SK-N-SH (cell line): ENCODE data around the gene NEK10. TPM values are rescaled to one million over a fixed set of nuclear protein-coding genes. Genes with fewer than 3 reads are reported as not detected.

ENCODE experiments used
- CTCF ChIA-PET: fragments of 300-600, 350-600 bp; formaldehyde crosslinking; extraction: SDS; loops from one replicate; lab custom pipeline; 2021; lab: Yijun Ruan, JAX
- POLR2A ChIA-PET: fragments of 350-600 bp; sonication (Branson Sonifier 250); formaldehyde crosslinking; extraction: SDS; loops from one replicate; lab custom pipeline; 2020; ENCODE audit warnings: antibody characterized with exemption, inconsistent platforms; lab: Yijun Ruan, JAX
- DNase-seq: peaks from one replicate; pipeline ENCODE4 v3.0.0; 2012
- H2AFZ ChIP-seq: fragments of 200-600 bp; sonication (generic); 2 replicates; pipeline ENCODE4 v1.8.1; 2016; ENCODE audit warnings: antibody characterized with exemption, mild to moderate bottlenecking, low read depth
- H3F3A ChIP-seq: fragments of 200-600 bp; sonication (generic); replicated peaks from 2 replicates; pipeline ENCODE3; 2016; ENCODE audit warnings: antibody characterized with exemption, mild to moderate bottlenecking; ENCODE audit not compliant: insufficient read depth
- H3K27ac ChIP-seq, 2 experiments: fragments of 200-500 bp in 1 of 2; fragments of 200-600 bp in 1 of 2; sonication (Bioruptor generic) in 1 of 2; sonication (generic), shearing (Covaris generic) in 1 of 2; 2 replicates each; pipeline versions ENCODE4 v1.5.1 to v1.6.1; 2014 to 2016; ENCODE audit warnings: low read depth in 2 of 2, inconsistent platforms in 1 of 2, low read length in 1 of 2, mild to moderate bottlenecking in 1 of 2, mixed read lengths in 1 of 2
- H3K27me3 ChIP-seq: fragments of 200-600 bp; sonication (generic), shearing (Covaris generic); 2 replicates; pipeline ENCODE4 v1.6.1; 2016; ENCODE audit warnings: mixed run types; ENCODE audit not compliant: insufficient read depth
- H3K36me3 ChIP-seq, 2 experiments: fragments of 200-500 bp in 1 of 2; fragments of 200-600 bp in 1 of 2; sonication (Bioruptor generic) in 1 of 2; sonication (generic) in 1 of 2; replicated peaks in 1 of 2; 2 replicates each; pipeline versions ENCODE3 to v1.5.1; 2014 to 2016; ENCODE audit warnings: low read length in 1 of 2, mild to moderate bottlenecking in 1 of 2; ENCODE audit not compliant: insufficient read depth in 2 of 2, control insufficient read depth in 1 of 2
- H3K4me1 ChIP-seq, 2 experiments: fragments of 200-500 bp in 1 of 2; fragments of 200-600 bp in 1 of 2; sonication (Bioruptor generic) in 1 of 2; sonication (generic), shearing (Covaris generic) in 1 of 2; 2 replicates each; pipeline versions ENCODE4 v1.5.1 to v1.6.1; 2014 to 2016; ENCODE audit warnings: low read depth in 1 of 2, low read length in 1 of 2, mixed run types in 1 of 2; ENCODE audit not compliant: insufficient read depth in 2 of 2, control insufficient read depth in 1 of 2
- H3K4me2 ChIP-seq: fragments of 200-600 bp; sonication (generic), shearing (Covaris generic); 2 replicates; pipeline ENCODE4 v1.6.1; 2017; ENCODE audit warnings: mixed run types
- H3K4me3 ChIP-seq, 2 experiments: fragments of 200-500 bp in 1 of 2; fragments of 200-600 bp in 1 of 2; sonication (Bioruptor generic) in 1 of 2; sonication (generic), shearing (Covaris generic) in 1 of 2; 2 replicates each; pipeline versions ENCODE4 v1.5.1 to v1.8.1; 2014 to 2016; ENCODE audit warnings: low read depth in 2 of 2, inconsistent platforms in 1 of 2, low read length in 1 of 2, mild to moderate bottlenecking in 1 of 2, mixed read lengths in 1 of 2, moderate library complexity in 1 of 2
- H3K79me2 ChIP-seq: fragments of 200-600 bp; sonication (generic); 2 replicates; pipeline ENCODE4 v1.8.1; 2017; ENCODE audit warnings: mild to moderate bottlenecking; ENCODE audit not compliant: insufficient read depth
- H3K9ac ChIP-seq: fragments of 200-600 bp; sonication (generic); 2 replicates; pipeline ENCODE4 v1.6.1; 2017; ENCODE audit warnings: mixed run types
- H3K9me2 ChIP-seq: fragments of 200-600 bp; sonication (generic); 2 replicates; pipeline ENCODE4 v1.6.1; 2017; ENCODE audit warnings: mixed run types
- H3K9me3 ChIP-seq: fragments of 200-600 bp; sonication (generic); 2 replicates; pipeline ENCODE4 v1.6.1; 2017; ENCODE audit warnings: mixed run types, mild to moderate bottlenecking, moderate library complexity
- H4K20me1 ChIP-seq: fragments of 200-600 bp; sonication (generic); 2 replicates; pipeline ENCODE4 v1.6.1; 2017; ENCODE audit warnings: mild to moderate bottlenecking, mixed run types; ENCODE audit not compliant: insufficient read depth
- ELF1 ChIP-seq: IDR thresholded peaks from 2 replicates; pipeline ENCODE4 v1.4.0; 2012
- EP300 ChIP-seq, 2 experiments: IDR thresholded peaks; 2 replicates each; pipeline versions ENCODE4 v1.4.0 to v1.6.1; 2012; ENCODE audit warnings: borderline replicate concordance in 1 of 2, low read depth in 1 of 2, low read length in 1 of 2
- FOSL2 ChIP-seq: IDR thresholded peaks from 2 replicates; pipeline ENCODE4 v1.4.0; 2012; ENCODE audit warnings: low read depth, mild to moderate bottlenecking, moderate library complexity, borderline replicate concordance
- FOXJ3 ChIP-seq: sonication (generic); formaldehyde crosslinking; IDR thresholded peaks from 2 replicates; pipeline ENCODE4 v1.5.1; 2020; ENCODE audit warnings: mild to moderate bottlenecking, missing genetic modification reagents
- JUND ChIP-seq: IDR thresholded peaks from 2 replicates; pipeline ENCODE4 v1.4.0; 2012
- NFIC ChIP-seq: IDR thresholded peaks from 2 replicates; pipeline ENCODE4 v1.4.0; 2012; ENCODE audit warnings: borderline replicate concordance
- RAD21 ChIP-seq: IDR thresholded peaks from 2 replicates; pipeline ENCODE4 v1.6.1; 2012; ENCODE audit warnings: mild to moderate bottlenecking, low read length
- RCOR1 ChIP-seq: fragments of 150-350 bp; IDR thresholded peaks from 2 replicates; pipeline ENCODE4 v1.6.1; 2017; ENCODE audit warnings: antibody characterized with exemption, low read length
- RFX5 ChIP-seq: IDR thresholded peaks from 2 replicates; pipeline ENCODE4 v1.6.1; 2012; ENCODE audit warnings: mild to moderate bottlenecking, improper control_type of control experiment, low read length
- RXRA ChIP-seq: IDR thresholded peaks from 2 replicates; pipeline ENCODE4 v1.4.0; 2012; ENCODE audit warnings: low read depth, mild to moderate bottlenecking, borderline replicate concordance
- SIN3A ChIP-seq: IDR thresholded peaks from 2 replicates; pipeline ENCODE4 v1.6.1; 2012; ENCODE audit warnings: low read depth, mild to moderate bottlenecking, low read length, moderate library complexity, borderline replicate concordance
- TCF12 ChIP-seq: IDR thresholded peaks from 2 replicates; pipeline ENCODE4 v1.4.0; 2012
- YY1 ChIP-seq: IDR thresholded peaks from 2 replicates; pipeline ENCODE4 v1.4.0; 2012; ENCODE audit warnings: low read depth, mild to moderate bottlenecking
- WGBS: methylation state at CpG from one replicate; pipeline ENCODE4 v1.1.6; 2017; ENCODE audit warnings: low lambda C conversion rate; 5-methylcytosine and 5-hydroxymethylcytosine counted together
- polyA plus RNA-seq, 3 experiments: library from polyadenylated mRNA; depleted of rRNA; stranded (reverse); fragments of >200 nt; gene quantifications; 2 replicates each; pipeline ENCODE4 v1.2.3, GENCODE V29; 2012
- TF ChIP-seq, protein P1 (sequence below): IDR thresholded peaks from 2 replicates; pipeline ENCODE4; 2012
- TF ChIP-seq, protein P2 (sequence below): fragments of 200-600 bp; sonication (generic); IDR thresholded peaks from 2 replicates; pipeline ENCODE4 v1.6.1; 2017; ENCODE audit warnings: antibody characterized with exemption, mild to moderate bottlenecking, moderate library complexity
- TF ChIP-seq, protein P3 (sequence below): IDR thresholded peaks from 2 replicates; pipeline ENCODE4 v1.4.0; 2012; ENCODE audit warnings: low read depth
- TF ChIP-seq, protein P4 (sequence below): fragments of 150-350 bp; IDR thresholded peaks from 2 replicates; pipeline ENCODE4 v1.6.1; 2017; ENCODE audit warnings: antibody characterized with exemption, low read length, low read depth, borderline replicate concordance
- TF ChIP-seq, protein P5 (sequence below): IDR thresholded peaks from 2 replicates; pipeline ENCODE4 v1.4.0; 2012; ENCODE audit warnings: low read depth, borderline replicate concordance

NEK10 gene
- polyA plus RNA-seq, 1 of the 3 experiments (the other 2 are of a cell fraction): 1.0 TPM

DNA sequence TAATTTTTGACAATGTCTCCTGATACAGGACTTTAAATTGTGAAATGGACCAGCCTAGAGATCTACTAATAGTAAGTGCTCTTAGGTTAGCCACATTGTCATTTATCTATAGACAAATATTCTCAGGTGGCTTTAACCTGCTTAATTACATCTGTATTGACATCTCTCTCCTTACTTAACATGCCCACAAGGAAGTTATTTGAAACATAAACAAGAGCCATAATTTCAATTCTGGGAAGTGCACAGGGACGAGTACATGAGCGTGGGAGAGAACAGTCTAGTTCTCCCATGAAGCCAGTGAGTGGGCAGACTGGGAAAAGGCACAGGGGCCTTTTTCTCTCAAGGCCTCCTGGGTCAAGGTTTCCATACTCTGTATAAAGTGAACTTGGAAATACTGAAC is 54.2 kb downstream of the NEK10 start:
- CTCF ChIA-PET: interaction anchor here (1.9 to 3.8 kb wide), 2 partner anchors 366 to 397 kb away, joined by 8 to 12 read pairs; no protein-coding TSS in a partner anchor
- Histone ChIP-seq H3K9me2 (no peaks in the 10 kb centered on the region), H3K36me3 (no peaks in the 10 kb centered on the region), H3K4me1 (peaks cover 0 to 5% of the 10 kb centered on the region in 2 experiments; a peak in 1 of 4 replicates), H3K9ac (no peak overlapping the region), H3F3A (peaks cover 23% of the 10 kb centered on the region), H3K27me3 (no peaks in the 10 kb centered on the region), H3K4me2 (no peak overlapping the region), H3K4me3 (no peak overlapping the region), H4K20me1 (no peaks in the 10 kb centered on the region), H2AFZ (no peak overlapping the region), H3K9me3 (no peaks in the 10 kb centered on the region), H3K27ac (no peak overlapping the region), H3K79me2 (no peaks in the 10 kb centered on the region)
- TF ChIP-seq, protein P1, sequence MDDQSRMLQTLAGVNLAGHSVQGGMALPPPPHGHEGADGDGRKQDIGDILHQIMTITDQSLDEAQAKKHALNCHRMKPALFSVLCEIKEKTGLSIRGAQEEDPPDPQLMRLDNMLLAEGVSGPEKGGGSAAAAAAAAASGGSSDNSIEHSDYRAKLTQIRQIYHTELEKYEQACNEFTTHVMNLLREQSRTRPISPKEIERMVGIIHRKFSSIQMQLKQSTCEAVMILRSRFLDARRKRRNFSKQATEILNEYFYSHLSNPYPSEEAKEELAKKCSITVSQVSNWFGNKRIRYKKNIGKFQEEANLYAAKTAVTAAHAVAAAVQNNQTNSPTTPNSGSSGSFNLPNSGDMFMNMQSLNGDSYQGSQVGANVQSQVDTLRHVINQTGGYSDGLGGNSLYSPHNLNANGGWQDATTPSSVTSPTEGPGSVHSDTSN: no peak
- TF ChIP-seq, protein P2, sequence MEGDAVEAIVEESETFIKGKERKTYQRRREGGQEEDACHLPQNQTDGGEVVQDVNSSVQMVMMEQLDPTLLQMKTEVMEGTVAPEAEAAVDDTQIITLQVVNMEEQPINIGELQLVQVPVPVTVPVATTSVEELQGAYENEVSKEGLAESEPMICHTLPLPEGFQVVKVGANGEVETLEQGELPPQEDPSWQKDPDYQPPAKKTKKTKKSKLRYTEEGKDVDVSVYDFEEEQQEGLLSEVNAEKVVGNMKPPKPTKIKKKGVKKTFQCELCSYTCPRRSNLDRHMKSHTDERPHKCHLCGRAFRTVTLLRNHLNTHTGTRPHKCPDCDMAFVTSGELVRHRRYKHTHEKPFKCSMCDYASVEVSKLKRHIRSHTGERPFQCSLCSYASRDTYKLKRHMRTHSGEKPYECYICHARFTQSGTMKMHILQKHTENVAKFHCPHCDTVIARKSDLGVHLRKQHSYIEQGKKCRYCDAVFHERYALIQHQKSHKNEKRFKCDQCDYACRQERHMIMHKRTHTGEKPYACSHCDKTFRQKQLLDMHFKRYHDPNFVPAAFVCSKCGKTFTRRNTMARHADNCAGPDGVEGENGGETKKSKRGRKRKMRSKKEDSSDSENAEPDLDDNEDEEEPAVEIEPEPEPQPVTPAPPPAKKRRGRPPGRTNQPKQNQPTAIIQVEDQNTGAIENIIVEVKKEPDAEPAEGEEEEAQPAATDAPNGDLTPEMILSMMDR: no peak
- TF ChIP-seq RAD21: no peak
- no peak for TF ChIP-seq RCOR1
- TF ChIP-seq JUND: no peak
- no peak for TF ChIP-seq NFIC
- TF ChIP-seq, protein P3, sequence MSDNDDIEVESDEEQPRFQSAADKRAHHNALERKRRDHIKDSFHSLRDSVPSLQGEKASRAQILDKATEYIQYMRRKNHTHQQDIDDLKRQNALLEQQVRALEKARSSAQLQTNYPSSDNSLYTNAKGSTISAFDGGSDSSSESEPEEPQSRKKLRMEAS: no peak
- POLR2A ChIA-PET: no interaction called here
- DNase-seq: no peak
- 89% methylated on average over 2 of the region's 2 CpGs for WGBS

DNA sequence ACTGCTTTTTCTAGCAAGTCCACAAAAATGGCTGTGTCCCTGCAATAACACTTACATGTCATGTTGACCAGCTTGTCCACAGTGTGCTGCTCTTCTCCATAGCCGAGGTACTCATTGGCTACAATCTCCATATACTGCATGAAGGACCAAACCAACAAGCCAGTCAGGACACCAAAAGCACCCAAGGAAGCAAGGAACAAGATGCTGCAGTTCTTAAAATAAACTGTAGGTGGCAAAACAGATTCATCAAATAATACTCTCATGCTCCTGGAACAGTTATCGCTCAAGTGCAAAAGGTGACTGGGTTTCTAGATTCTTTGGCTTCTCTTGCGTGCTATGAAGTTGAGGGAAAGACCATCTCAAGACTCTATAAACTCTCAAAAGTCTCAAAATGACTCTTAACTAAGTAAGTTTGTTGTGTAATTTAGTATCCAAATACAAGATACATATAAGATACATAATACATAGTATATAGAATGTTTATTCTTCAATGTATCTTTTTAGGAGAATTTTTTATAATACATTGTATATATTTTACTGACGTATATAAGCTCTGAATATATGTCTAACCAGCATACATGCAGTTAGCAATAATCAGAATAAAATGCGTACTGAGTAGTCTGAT is 57.0 kb downstream of the NEK10 start:
- Histone ChIP-seq H3F3A (peaks cover 23% of the 10 kb centered on the region), H3K9ac (no peak overlapping the region; the same call in 1 of the 2 replicates), H3K27me3 (no peaks in the 10 kb centered on the region), H3K4me1 (peaks cover 0 to 5% of the 10 kb centered on the region in 2 experiments; a peak in 1 of 4 replicates), H3K27ac (peak overlapping the region in 1 of 2 experiments; percentile 90; a peak in 3 of 4 replicates), H4K20me1 (no peaks in the 10 kb centered on the region), H3K4me2 (peak overlapping the region; percentile 21), H3K9me3 (no peaks in the 10 kb centered on the region; the same call in 1 of the 2 replicates), H3K9me2 (no peaks in the 10 kb centered on the region), H3K79me2 (no peaks in the 10 kb centered on the region), H3K36me3 (no peaks in the 10 kb centered on the region), H2AFZ (no peak overlapping the region), H3K4me3 (peak overlapping the region in 1 of 2 experiments; percentile 18; a peak in 1 of 4 replicates)
- POLR2A ChIA-PET: no interaction called here
- CTCF ChIA-PET: interaction anchor here (0.6 to 2.0 kb wide), 9 partner anchors 9 to 998 kb away, joined by 3 to 8 read pairs (median 4); no protein-coding TSS in a partner anchor
- peak; percentile 50 for DNase-seq
- 27% methylated on average over 5 of the region's 5 CpGs for WGBS
- TF ChIP-seq RCOR1 (no peak), FOXJ3 (CRISPR knock-in tag) (no peak), RAD21 (peak; percentile 84), SIN3A (no peak), RFX5 (no peak), RXRA (no peak), ELF1 (no peak), EP300 (IDR thresholded peaks at IDR 0.05; ENCODE audit: borderline replicate concordance in 1 of 2, low read depth in 1 of 2, low read length in 1 of 2) (no peak), FOSL2 (no peak), TCF12 (no peak), YY1 (no peak)
- TF ChIP-seq, protein P4, sequence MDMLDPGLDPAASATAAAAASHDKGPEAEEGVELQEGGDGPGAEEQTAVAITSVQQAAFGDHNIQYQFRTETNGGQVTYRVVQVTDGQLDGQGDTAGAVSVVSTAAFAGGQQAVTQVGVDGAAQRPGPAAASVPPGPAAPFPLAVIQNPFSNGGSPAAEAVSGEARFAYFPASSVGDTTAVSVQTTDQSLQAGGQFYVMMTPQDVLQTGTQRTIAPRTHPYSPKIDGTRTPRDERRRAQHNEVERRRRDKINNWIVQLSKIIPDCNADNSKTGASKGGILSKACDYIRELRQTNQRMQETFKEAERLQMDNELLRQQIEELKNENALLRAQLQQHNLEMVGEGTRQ: no peak
- TF ChIP-seq, protein P1: no peak
- TF ChIP-seq, protein P2: peak; percentile 77
- TF ChIP-seq, protein P5, sequence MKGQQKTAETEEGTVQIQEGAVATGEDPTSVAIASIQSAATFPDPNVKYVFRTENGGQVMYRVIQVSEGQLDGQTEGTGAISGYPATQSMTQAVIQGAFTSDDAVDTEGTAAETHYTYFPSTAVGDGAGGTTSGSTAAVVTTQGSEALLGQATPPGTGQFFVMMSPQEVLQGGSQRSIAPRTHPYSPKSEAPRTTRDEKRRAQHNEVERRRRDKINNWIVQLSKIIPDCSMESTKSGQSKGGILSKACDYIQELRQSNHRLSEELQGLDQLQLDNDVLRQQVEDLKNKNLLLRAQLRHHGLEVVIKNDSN: no peak
